Upper lobe of left lung (tissue), 4 donors: ENCODE results near the gene OSBPL10.

Experiments used
- EP300 ChIP-seq, 4 donors: sonication (generic); formaldehyde crosslinking; IDR thresholded peaks; one replicate each; pipeline ENCODE4 v1.5.1; 2017; ENCODE audit warnings: antibody characterized with exemption in 4 of 4, control low read depth in 2 of 4
- POLR2A ChIP-seq, 4 donors: fragments of 450-650 bp; IDR thresholded peaks; one replicate each; pipeline ENCODE4 v1.5.1; 2016 to 2017; ENCODE audit warnings: antibody characterized with exemption in 4 of 4, mild to moderate bottlenecking in 2 of 4
- POLR2AphosphoS5 ChIP-seq, 2 donors: sonication (generic); formaldehyde crosslinking; IDR thresholded peaks; one replicate each; pipeline ENCODE4 v1.5.1; 2017; ENCODE audit warnings: antibody characterized with exemption in 2 of 2
- TF ChIP-seq, protein P1 (sequence below), 6 experiments: fragments of 450-650 bp in 4 of 6; fragments of 200-600 bp in 2 of 6; sonication (generic) in 2 of 6; IDR thresholded peaks; one replicate each; pipeline ENCODE4 v1.5.1; 2016 to 2019; ENCODE audit warnings: antibody characterized with exemption in 6 of 6

DNA sequence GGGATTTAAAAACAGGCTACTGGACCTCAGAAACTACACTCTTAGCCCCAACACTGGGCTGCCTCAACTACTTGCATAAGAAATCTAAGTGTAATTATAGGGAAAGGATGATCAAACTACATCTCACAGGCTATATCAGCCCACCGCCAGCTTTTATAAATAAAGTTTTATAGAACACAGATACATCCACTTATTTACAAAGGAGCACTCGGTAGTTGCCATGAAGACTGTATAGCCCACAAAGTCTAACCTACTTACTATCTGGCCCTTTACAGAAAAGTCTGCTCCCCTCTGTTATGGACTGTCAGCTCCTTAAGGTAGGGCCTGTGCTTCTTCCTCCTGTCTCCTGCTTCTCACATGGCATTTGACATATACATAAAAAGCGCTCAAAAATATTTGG, 9.5 kb downstream of the OSBPL10 start:
- TF ChIP-seq, protein P1, sequence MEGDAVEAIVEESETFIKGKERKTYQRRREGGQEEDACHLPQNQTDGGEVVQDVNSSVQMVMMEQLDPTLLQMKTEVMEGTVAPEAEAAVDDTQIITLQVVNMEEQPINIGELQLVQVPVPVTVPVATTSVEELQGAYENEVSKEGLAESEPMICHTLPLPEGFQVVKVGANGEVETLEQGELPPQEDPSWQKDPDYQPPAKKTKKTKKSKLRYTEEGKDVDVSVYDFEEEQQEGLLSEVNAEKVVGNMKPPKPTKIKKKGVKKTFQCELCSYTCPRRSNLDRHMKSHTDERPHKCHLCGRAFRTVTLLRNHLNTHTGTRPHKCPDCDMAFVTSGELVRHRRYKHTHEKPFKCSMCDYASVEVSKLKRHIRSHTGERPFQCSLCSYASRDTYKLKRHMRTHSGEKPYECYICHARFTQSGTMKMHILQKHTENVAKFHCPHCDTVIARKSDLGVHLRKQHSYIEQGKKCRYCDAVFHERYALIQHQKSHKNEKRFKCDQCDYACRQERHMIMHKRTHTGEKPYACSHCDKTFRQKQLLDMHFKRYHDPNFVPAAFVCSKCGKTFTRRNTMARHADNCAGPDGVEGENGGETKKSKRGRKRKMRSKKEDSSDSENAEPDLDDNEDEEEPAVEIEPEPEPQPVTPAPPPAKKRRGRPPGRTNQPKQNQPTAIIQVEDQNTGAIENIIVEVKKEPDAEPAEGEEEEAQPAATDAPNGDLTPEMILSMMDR (IDR thresholded peaks at IDR 0.05): no peak
- TF ChIP-seq POLR2A (IDR thresholded peaks at IDR 0.05): no peak
- TF ChIP-seq EP300 (IDR thresholded peaks at IDR 0.05): no peak
- no peak for TF ChIP-seq POLR2AphosphoS5 (IDR thresholded peaks at IDR 0.05)
